ENCODE results near the gene PCSK9.
A peak's percentile ranks its signal among the peaks of the same experiment; 100 is the strongest.

PCSK9 gene

DNA sequence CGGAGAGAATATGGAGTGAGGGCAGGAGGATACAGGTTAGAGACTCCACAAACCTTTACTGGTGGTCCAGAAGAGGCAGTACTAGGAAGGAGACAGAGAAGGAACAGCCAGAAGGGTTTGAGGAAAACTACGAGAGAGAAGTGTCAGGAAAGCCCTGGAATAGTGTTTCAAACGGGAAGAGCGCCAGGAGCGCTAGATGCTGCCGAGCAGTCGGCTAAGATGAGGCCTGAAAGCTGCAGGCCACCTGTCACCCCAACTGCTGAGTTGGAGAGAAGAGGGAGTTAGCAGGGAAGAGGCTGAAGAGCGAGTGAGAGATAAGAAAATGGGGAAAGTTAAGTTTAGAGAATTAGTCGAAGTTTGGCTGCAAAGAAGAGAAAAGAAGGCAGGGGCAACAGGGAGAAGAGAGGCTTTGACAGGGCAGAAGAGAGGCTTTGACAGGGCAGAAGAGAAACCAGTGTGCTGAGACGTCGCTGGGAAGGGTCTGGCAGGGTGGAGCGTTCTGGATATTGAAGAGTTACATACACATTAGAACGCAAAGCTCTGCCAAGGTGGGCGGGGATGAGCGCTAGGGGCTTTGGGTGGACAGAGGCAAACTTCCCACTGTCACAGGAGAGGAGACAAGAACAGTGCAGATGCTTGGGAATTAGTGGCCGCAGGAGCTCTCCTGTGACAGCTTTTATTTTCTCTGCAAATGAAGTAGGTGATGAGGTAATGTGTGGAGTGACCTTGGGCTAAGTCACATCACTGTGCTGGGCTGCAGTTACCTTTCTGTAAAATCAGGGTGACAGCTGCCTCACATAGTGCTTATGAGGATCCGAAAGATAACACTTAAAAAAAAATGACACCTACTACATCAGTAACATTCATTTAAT is 31.2 kb downstream of the PCSK9 start:
- H3K27ac Mint-ChIP-seq: peak overlapping the region; percentile 60
- no peaks in the 10 kb centered on the region for H3K27me3 Mint-ChIP-seq
- H3K4me3 Mint-ChIP-seq: no peak overlapping the region
- peaks cover 44% of the 10 kb centered on the region for H3K36me3 Mint-ChIP-seq
- H3K9me3 Mint-ChIP-seq: no peaks in the 10 kb centered on the region
- peaks cover 13% of the 10 kb centered on the region for H3K4me1 Mint-ChIP-seq

DNA sequence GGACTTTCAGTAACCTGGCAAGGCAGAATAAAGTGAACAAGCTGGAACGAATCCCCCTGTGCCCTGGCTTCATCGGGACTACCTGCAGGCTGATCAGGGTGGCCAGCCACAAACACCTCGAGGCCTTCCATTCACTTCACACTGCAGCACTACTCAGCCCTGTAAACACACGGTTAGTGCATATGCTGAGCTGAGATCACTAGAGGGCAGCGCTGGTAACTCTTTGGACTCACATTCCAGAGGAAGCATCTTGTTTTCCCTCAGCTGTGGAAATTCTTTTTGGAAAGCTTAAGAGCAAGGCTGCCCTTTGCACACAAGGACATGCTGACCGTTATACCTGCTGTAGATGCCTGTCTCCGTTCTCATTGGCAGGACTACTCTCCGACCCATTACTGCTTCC is 32.1 kb downstream of the PCSK9 start:
- H3K4me3 Mint-ChIP-seq: no peak overlapping the region

DNA sequence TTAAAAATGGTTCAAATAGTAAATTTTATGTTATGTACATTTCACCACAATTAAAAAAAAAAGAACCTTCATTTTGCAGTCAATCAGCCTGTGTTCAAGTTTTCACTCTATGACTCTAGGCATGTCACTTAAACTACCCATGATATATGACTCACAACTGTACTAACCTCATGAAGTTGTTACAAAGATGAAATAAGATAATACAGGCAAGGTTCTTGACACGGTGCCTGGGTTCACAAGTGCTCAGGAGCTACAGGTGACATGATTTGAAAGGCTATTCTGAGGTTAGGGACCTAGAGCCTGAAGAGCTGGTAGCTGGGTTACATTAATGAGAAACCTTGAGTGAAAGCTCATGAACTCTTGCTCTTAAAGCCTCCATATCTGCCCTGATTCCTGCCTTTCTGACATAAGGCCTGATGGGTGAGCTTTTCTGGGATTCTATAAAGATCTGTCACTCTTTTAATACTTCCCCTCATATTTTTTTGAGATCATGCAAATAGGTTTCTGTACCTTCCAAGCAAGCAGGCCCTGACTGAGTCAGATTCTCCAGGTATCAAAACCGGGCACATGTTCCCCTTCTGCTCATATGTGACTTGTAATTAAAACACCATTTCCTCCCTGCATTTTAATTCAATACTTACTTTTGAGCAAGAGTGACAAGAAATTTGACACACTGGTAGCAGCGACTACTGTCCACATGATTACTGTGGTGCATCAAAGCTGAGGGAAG is 34.0 kb downstream of the PCSK9 start:
- Mint-ChIP-seq H3K9me3 (no peaks in the 10 kb centered on the region), H3K36me3 (peaks cover 43% of the 10 kb centered on the region), H3K27me3 (no peaks in the 10 kb centered on the region), H3K4me3 (peak overlapping the region; percentile 11), H3K27ac (peak overlapping the region; percentile 93), H3K4me1 (peaks cover 13% of the 10 kb centered on the region)

More for the DNA sequence above, 32.1 kb downstream of the PCSK9 start:
- Mint-ChIP-seq H3K27me3 (no peaks in the 10 kb centered on the region), H3K9me3 (no peaks in the 10 kb centered on the region), H3K27ac (no peak overlapping the region), H3K4me1 (peaks cover 13% of the 10 kb centered on the region), H3K36me3 (peaks cover 44% of the 10 kb centered on the region)

DNA sequence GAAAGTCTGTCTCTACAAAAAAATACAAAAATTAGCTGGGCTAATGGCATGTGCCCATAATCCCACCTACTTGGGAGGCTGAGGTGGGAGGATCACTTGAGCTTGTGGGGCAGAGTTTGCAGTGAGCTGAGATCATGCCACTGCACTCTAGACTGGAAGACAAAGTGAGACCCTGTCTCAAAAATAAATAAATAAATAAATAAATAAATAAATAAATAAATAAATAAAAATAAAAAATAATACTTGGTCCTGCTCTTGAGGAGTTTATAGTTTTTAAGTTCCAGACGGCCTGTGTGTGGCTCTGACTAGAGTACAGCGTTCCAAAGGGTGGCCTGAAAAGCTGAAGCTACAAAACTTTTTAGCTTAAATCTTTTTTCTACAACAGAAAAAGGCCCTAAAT is 35.1 kb downstream of the PCSK9 start:
- H3K4me1 Mint-ChIP-seq: peaks cover 13% of the 10 kb centered on the region
- H3K9me3 Mint-ChIP-seq: no peaks in the 10 kb centered on the region
- H3K27ac Mint-ChIP-seq: no peak overlapping the region
- H3K36me3 Mint-ChIP-seq: peaks cover 36% of the 10 kb centered on the region
- H3K4me3 Mint-ChIP-seq: no peak overlapping the region
- no peaks in the 10 kb centered on the region for H3K27me3 Mint-ChIP-seq

DNA sequence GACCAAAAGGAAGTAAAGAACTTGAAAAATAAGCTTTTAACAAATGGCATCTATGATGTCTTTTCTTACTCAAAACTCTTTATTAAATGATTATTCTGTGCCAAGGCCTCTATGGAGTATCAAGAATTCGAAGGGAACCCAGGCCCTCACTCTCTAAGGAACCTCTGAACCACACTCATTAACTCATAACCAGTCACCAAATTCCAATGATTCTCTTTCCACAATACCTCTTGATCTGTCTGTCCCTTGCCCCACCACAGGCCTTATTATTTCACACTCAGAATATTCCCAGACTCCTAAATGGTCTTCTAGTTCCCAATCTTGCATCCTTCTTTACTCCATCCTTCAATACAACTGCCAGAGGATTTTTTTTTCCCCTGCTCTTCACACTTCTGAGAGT is 37.0 kb downstream of the PCSK9 start:
- Mint-ChIP-seq H3K27ac (peak overlapping the region; percentile 47), H3K27me3 (no peaks in the 10 kb centered on the region), H3K4me1 (peaks cover 13% of the 10 kb centered on the region), H3K4me3 (no peak overlapping the region), H3K9me3 (no peaks in the 10 kb centered on the region), H3K36me3 (peaks cover 25% of the 10 kb centered on the region)

DNA sequence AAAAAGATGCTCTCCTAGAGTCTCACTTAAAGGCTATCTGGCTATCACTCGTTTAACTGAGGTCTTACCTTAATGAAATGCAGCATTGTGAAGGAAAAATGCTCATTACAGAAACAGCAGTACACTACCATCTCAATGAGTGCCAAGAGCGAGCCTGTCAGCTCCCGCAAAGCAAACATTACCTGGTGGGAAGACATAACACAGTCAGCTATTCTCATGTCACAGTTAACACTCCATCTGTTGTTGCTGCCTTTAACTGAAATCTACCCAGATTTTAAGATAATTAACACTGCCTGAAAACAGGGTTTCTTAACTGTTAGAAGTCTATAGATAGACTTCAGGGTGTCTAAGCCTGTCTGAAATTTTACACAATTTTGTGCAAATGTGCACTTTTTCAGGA is 39.1 kb downstream of the PCSK9 start:
- H3K27me3 Mint-ChIP-seq: no peaks in the 10 kb centered on the region
- peaks cover 4% of the 10 kb centered on the region for H3K4me1 Mint-ChIP-seq
- H3K27ac Mint-ChIP-seq: no peak overlapping the region
- H3K4me3 Mint-ChIP-seq: no peak overlapping the region
- no peaks in the 10 kb centered on the region for H3K9me3 Mint-ChIP-seq
- H3K36me3 Mint-ChIP-seq: peaks cover 17% of the 10 kb centered on the region

DNA sequence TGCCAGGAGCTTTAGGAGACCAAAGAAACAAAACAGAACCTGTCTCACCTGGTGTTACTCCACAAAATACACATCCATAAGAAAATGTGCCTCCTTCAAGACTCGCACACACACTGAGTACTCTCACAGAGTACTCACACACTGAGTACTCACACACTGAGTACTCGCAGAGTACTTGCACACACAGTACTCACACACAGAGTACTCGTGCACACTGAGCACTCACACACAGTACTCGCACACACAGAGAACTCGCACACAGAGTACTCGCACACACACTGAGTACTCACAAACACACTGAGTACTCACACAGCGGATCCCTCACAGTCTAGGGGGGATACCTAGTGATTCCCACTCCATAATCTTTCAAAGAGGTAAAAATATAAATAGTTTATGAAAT is 40.3 kb downstream of the PCSK9 start:
- Mint-ChIP-seq H3K27me3 (no peaks in the 10 kb centered on the region), H3K4me1 (no peaks in the 10 kb centered on the region), H3K4me3 (no peak overlapping the region), H3K9me3 (no peaks in the 10 kb centered on the region), H3K27ac (no peak overlapping the region), H3K36me3 (peaks cover 19% of the 10 kb centered on the region)

DNA sequence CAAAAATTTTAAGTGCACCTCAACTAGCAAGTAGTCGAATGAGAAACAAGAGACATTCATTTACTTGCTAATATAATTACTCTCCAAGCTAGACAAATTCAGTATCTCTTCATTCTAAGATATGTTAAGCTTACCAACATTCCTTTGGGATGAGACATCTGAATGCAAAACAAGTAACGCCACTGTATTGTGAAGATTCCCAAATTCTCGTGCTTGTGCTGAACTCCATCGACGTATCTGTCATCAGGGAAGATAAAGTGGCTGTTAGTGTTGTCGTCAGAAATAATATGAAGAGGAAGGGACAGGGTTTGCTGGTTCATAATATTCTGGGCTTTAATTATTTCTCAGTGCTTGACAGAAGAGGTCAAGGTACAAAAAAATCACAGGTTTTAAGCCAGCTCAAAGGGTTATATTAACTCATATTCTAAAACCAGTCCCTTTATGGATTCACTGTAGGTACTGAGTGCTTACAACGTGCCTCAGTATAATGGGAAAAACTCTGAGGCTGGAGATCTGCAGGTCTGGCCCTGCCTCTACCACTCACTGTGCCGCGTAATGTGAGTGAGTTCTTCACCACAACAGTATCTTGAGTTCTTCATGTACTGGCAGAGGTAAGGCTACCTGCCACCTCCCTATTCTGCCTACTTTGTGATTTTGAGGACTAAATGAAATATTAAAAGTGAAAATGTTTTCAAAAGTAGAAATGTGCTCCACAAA is 42.0 kb downstream of the PCSK9 start:
- H3K36me3 Mint-ChIP-seq: peaks cover 16% of the 10 kb centered on the region
- H3K27ac Mint-ChIP-seq: no peak overlapping the region
- H3K27me3 Mint-ChIP-seq: no peaks in the 10 kb centered on the region
- no peaks in the 10 kb centered on the region for H3K4me1 Mint-ChIP-seq
- no peaks in the 10 kb centered on the region for H3K9me3 Mint-ChIP-seq
- H3K4me3 Mint-ChIP-seq: no peak overlapping the region

DNA sequence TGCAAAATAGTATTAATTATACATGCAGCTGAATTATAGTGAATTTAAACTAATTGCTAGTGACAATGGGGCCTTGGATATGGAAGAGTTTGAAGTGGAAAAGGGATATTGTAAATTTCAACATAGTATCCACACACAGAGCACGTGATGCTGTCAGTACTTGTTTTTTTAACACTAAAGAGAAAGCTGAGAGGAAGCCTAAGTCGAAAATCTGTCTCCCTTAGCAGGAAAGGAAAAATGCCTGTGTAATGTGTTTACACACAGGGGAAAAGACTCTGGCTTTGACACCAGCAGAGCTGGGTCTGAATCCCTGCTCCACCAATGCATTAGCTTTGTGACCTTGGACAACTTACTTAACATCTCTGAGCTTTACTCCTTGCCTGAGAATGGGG is 42.6 kb downstream of the PCSK9 start:
- H3K36me3 Mint-ChIP-seq: peaks cover 16% of the 10 kb centered on the region
- no peak overlapping the region for H3K4me3 Mint-ChIP-seq
- H3K4me1 Mint-ChIP-seq: no peaks in the 10 kb centered on the region
- H3K27ac Mint-ChIP-seq: no peak overlapping the region
- no peaks in the 10 kb centered on the region for H3K9me3 Mint-ChIP-seq
- H3K27me3 Mint-ChIP-seq: no peaks in the 10 kb centered on the region

DNA sequence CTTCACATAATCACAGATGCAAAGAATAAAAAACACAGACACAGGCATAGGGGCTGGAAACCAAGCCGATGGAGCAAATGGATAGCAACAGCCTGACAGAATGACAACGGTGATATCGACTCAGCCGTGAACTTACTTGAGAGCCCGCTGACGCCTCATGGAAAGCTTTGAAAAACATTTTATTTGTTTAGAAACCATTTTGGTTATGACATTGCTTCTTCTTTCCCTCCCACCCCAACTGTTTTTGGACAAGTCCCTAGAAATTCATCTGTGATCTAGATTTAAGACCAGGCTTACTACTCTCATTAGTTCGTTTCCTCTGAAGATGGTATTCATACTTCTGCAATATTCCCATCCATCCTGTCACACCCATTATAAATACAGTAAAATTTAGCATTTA is 44.9 kb downstream of the PCSK9 start:
- H3K4me1 Mint-ChIP-seq: peaks cover 9% of the 10 kb centered on the region
- H3K27ac Mint-ChIP-seq: peak overlapping the region; percentile 41
- H3K9me3 Mint-ChIP-seq: no peaks in the 10 kb centered on the region
- no peak overlapping the region for H3K4me3 Mint-ChIP-seq
- peaks cover 13% of the 10 kb centered on the region for H3K36me3 Mint-ChIP-seq
- no peaks in the 10 kb centered on the region for H3K27me3 Mint-ChIP-seq

DNA sequence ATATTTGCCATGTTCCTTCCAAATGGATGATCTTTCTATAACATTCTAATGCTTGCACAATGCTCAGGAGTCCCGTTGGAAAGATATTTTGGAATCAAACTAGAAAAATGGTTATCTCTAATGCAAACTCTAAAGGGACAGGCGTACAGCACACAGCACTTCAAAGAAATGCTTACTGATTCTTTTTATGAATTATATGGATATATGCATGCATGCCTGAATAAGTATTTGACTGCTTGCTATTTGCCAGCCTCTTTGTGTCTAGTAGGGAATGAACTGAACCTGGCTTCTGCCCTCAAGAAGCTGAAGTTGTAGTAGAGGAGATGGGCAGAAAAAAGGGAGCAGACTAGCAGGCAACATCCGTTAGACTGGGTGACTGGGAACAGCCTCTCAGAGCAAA is 48.1 kb downstream of the PCSK9 start:
- Mint-ChIP-seq H3K36me3 (peaks cover 18% of the 10 kb centered on the region), H3K27ac (no peak overlapping the region), H3K4me3 (no peak overlapping the region), H3K9me3 (no peaks in the 10 kb centered on the region), H3K4me1 (peaks cover 9% of the 10 kb centered on the region), H3K27me3 (no peaks in the 10 kb centered on the region)

DNA sequence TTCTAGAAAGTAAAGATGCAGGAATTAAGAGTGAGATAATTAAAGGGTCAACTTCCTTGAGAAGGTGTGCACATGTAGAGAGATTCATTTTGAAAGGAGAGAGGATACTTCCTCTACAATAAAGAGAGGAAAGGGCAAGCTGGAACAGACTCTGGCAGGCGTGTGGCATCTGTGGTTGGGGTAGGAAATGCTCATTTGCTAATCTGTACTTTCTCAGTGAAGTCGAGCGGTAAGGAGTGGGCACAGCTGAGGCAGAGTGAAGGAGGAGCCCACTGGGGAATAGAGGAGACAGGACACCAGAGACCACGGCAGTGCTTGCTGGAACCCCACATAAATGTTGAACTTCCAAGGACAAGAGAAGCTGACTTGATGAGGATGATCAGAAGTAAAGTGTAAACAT is 49.1 kb downstream of the PCSK9 start:
- H3K27me3 Mint-ChIP-seq: no peaks in the 10 kb centered on the region
- H3K27ac Mint-ChIP-seq: peak overlapping the region; percentile 20
- no peak overlapping the region for H3K4me3 Mint-ChIP-seq
- peaks cover 9% of the 10 kb centered on the region for H3K4me1 Mint-ChIP-seq
- no peaks in the 10 kb centered on the region for H3K9me3 Mint-ChIP-seq
- H3K36me3 Mint-ChIP-seq: peaks cover 22% of the 10 kb centered on the region

DNA sequence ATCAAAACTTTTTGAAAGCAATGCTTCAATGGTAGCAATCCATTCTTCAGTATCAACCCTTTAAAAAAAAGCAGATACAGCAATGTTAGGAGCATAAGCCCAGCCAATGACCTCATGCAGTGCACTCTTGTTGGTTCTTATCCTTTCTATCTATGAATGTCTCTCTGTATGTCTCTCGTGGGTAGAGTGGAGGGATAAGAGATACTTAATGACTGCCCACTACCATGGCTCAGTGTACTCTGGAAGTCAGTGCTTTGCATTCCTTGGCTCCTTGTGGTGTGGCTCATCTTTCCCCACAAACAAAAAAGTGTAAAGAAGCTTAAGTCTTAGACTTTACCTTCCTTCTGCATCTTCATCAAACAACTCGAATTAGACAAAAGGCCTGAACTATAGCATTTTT is 50.3 kb downstream of the PCSK9 start:
- Mint-ChIP-seq H3K9me3 (no peaks in the 10 kb centered on the region), H3K4me1 (peaks cover 9% of the 10 kb centered on the region), H3K27me3 (no peaks in the 10 kb centered on the region), H3K36me3 (peaks cover 21% of the 10 kb centered on the region), H3K27ac (peak overlapping the region; percentile 36), H3K4me3 (no peak overlapping the region)

DNA sequence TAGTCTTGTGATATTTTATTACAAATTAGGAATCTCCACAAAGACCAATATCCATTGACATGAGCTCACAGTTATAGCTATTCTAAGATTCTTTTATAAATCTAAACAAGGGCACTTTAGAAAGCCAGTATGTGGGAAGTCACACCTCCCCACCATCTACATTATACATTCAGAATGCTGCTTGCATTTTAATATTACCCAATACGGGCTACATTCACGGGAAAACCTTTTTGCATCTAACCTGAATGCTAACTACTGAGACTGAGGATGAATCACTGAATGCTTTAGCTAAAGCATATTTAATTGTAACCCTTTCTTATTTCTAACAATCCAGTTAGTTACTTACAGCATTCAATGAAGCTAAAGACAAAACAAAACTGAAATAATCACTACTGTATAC is 53.1 kb downstream of the PCSK9 start:
- peaks cover 6% of the 10 kb centered on the region for H3K4me1 Mint-ChIP-seq
- no peaks in the 10 kb centered on the region for H3K9me3 Mint-ChIP-seq
- H3K27ac Mint-ChIP-seq: no peak overlapping the region
- H3K4me3 Mint-ChIP-seq: no peak overlapping the region
- peaks cover 28% of the 10 kb centered on the region for H3K36me3 Mint-ChIP-seq
- no peaks in the 10 kb centered on the region for H3K27me3 Mint-ChIP-seq

DNA sequence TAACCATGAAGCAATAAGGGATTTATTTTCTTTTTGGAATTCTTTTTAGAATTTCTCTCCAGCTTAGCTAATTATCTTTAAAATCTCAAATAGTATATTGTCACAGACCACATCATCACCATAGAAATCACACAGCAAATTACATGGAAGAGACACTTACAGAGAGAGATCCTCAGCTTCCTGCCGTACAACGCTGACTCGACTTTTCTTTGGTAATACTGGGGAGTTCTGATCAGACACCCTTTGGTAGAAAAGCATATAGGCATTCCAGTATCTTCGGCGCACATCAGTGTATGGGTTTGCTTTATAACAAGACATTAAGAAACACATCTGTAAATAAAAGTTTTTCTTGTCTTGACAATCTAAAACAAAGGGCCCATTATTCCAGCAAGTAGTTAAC is 55.7 kb downstream of the PCSK9 start:
- no peaks in the 10 kb centered on the region for H3K4me1 Mint-ChIP-seq
- peaks cover 31% of the 10 kb centered on the region for H3K36me3 Mint-ChIP-seq
- no peaks in the 10 kb centered on the region for H3K9me3 Mint-ChIP-seq
- no peak overlapping the region for H3K27ac Mint-ChIP-seq
- H3K4me3 Mint-ChIP-seq: no peak overlapping the region
- no peaks in the 10 kb centered on the region for H3K27me3 Mint-ChIP-seq

DNA sequence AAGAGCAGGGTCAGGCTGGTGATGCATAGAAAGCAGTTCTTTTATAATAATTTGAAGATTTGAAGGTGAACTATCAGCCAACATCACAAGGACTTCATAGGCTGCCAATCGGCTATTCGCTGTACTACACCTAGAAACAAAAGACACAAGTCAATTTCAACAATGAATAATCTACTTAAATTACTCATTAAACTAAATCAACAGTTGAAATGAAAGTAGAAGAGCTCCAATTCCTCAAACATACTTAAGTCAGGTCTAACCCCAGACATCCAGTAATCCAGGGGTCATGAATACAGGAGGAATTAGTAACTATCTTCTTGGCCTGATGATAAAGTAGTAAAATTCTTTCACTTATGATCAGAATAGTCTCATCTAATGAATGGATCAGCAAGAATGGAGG is 64.5 kb downstream of the PCSK9 start:
- no peaks in the 10 kb centered on the region for H3K27me3 Mint-ChIP-seq
- H3K9me3 Mint-ChIP-seq: no peaks in the 10 kb centered on the region
- H3K4me1 Mint-ChIP-seq: no peaks in the 10 kb centered on the region
- peaks cover 20% of the 10 kb centered on the region for H3K36me3 Mint-ChIP-seq
- H3K27ac Mint-ChIP-seq: no peak overlapping the region
- H3K4me3 Mint-ChIP-seq: no peak overlapping the region
